H9 (cell line): ENCODE results near the gene IRAG1. TPM values are rescaled to one million over a fixed set of nuclear protein-coding genes. Genes with fewer than 3 reads are reported as not detected.
A peak's percentile ranks its signal among the peaks of the same experiment; 100 is the strongest.

Experiments
- DNase-seq: peaks from one replicate; pipeline ENCODE4 v3.0.0-alpha.2; 2017
- H2AFZ ChIP-seq: one replicate; pipeline ENCODE4 v1.6.1; 2013; ENCODE audit warnings: mild to moderate bottlenecking, low read length, control low read depth, moderate library complexity
- H2AK5ac ChIP-seq: 2 replicates; pipeline ENCODE4 v1.6.1; 2013; ENCODE audit warnings: low read length, control low read depth, mixed read lengths; ENCODE audit not compliant: insufficient read length
- H2BK120ac ChIP-seq: one replicate; pipeline ENCODE4 v1.6.1; 2013; ENCODE audit warnings: low read depth, mild to moderate bottlenecking, low read length, control low read depth, inconsistent platforms; ENCODE audit not compliant: poor library complexity, severe bottlenecking
- H2BK12ac ChIP-seq: 2 replicates; pipeline ENCODE4 v1.6.1; 2013; ENCODE audit warnings: low read length, control low read depth, mixed read lengths, low read depth; ENCODE audit not compliant: insufficient read length
- H2BK15ac ChIP-seq: 2 replicates; pipeline ENCODE4 v1.6.1; 2013; ENCODE audit warnings: low read depth, low read length, control low read depth
- H2BK20ac ChIP-seq: one replicate; pipeline ENCODE4 v1.6.1; 2013; ENCODE audit warnings: low read depth, mild to moderate bottlenecking, low read length, control low read depth, inconsistent platforms; ENCODE audit not compliant: poor library complexity, severe bottlenecking
- H2BK5ac ChIP-seq: 2 replicates; pipeline ENCODE4 v1.6.1; 2013; ENCODE audit warnings: low read length, control low read depth, mixed read lengths; ENCODE audit not compliant: insufficient read length
- H3K14ac ChIP-seq: 2 replicates; pipeline ENCODE4 v1.6.1; 2013; ENCODE audit warnings: low read length, control low read depth; ENCODE audit not compliant: insufficient read depth
- H3K18ac ChIP-seq: 2 replicates; pipeline ENCODE4 v1.6.1; 2013; ENCODE audit warnings: low read depth, mild to moderate bottlenecking, mixed read lengths, low read length, control low read depth; ENCODE audit not compliant: insufficient read length
- H3K23ac ChIP-seq: 2 replicates; pipeline ENCODE4 v1.6.1; 2013; ENCODE audit warnings: low read length, control low read depth, mixed read lengths, low read depth; ENCODE audit not compliant: insufficient read length
- H3K23me2 ChIP-seq: 2 replicates; pipeline ENCODE4 v1.6.1; 2013; ENCODE audit warnings: low read depth, mild to moderate bottlenecking, mixed read lengths, low read length, control low read depth; ENCODE audit not compliant: insufficient read length, poor library complexity, severe bottlenecking
- H3K27ac ChIP-seq: 2 replicates; pipeline ENCODE4 v1.5.1; 2013; ENCODE audit warnings: low read length, control low read depth, mixed read lengths, low read depth; ENCODE audit not compliant: insufficient read length
- H3K27me3 ChIP-seq: 2 replicates; pipeline ENCODE4 v1.6.1; 2013; ENCODE audit warnings: low read length, control low read depth, inconsistent platforms; ENCODE audit not compliant: insufficient read depth
- H3K4ac ChIP-seq: 2 replicates; pipeline ENCODE4 v1.6.1; 2013; ENCODE audit warnings: low read depth, mild to moderate bottlenecking, control low read depth, inconsistent platforms, low read length, moderate library complexity
- H3K4me1 ChIP-seq: 2 replicates; pipeline ENCODE4 v1.6.1; 2013; ENCODE audit warnings: low read length, control low read depth, inconsistent platforms; ENCODE audit not compliant: insufficient read depth
- H3K4me2 ChIP-seq: 2 replicates; pipeline ENCODE4 v1.6.1; 2013; ENCODE audit warnings: low read length, control low read depth, mixed read lengths; ENCODE audit not compliant: insufficient read length, insufficient read depth
- H3K56ac ChIP-seq: 2 replicates; pipeline ENCODE4 v1.6.1; 2013; ENCODE audit warnings: low read depth, mild to moderate bottlenecking, mixed read lengths, low read length, control low read depth; ENCODE audit not compliant: insufficient read length
- H3K79me1 ChIP-seq: 2 replicates; pipeline ENCODE4 v1.6.1; 2013; ENCODE audit warnings: low read depth, mild to moderate bottlenecking, moderate library complexity, low read length, control low read depth, inconsistent platforms; ENCODE audit not compliant: insufficient read depth, poor library complexity, severe bottlenecking
- H3K79me2 ChIP-seq: 2 replicates; pipeline ENCODE4 v1.6.1; 2013; ENCODE audit warnings: low read length, control low read depth, inconsistent platforms; ENCODE audit not compliant: insufficient read depth
- H3K9ac ChIP-seq: 2 replicates; pipeline ENCODE4 v1.6.1; 2013; ENCODE audit warnings: low read length, control low read depth, mixed read lengths; ENCODE audit not compliant: insufficient read length; ENCODE audit errors: extremely low read depth
- H3K9me3 ChIP-seq: one replicate; pipeline ENCODE4 v1.6.1; 2013; ENCODE audit warnings: low read depth, low read length, inconsistent platforms; ENCODE audit not compliant: control insufficient read depth
- H3T11ph ChIP-seq: one replicate; pipeline ENCODE4 v1.6.1; 2013; ENCODE audit warnings: mild to moderate bottlenecking, low read length, control low read depth, inconsistent platforms
- H4K20me1 ChIP-seq: one replicate; pipeline ENCODE4 v1.6.1; 2013; ENCODE audit not compliant: control insufficient read depth, insufficient read length, insufficient read depth
- H4K5ac ChIP-seq: 2 replicates; pipeline ENCODE4 v1.6.1; 2013; ENCODE audit warnings: low read depth, mild to moderate bottlenecking, mixed read lengths, low read length, control low read depth; ENCODE audit not compliant: insufficient read length
- H4K8ac ChIP-seq: replicated peaks from 2 replicates; pipeline ENCODE4 v1.6.1; 2013; ENCODE audit warnings: low read length, control low read depth, mixed read lengths, low read depth; ENCODE audit not compliant: insufficient read length
- H4K91ac ChIP-seq: 2 replicates; pipeline ENCODE4 v1.6.1; 2013; ENCODE audit warnings: low read depth, mild to moderate bottlenecking, moderate library complexity, mixed read lengths, low read length, control low read depth; ENCODE audit not compliant: insufficient read length
- H3K27ac Mint-ChIP-seq, 3 experiments: 2 replicates in 2 of 3; 3 replicates in 1 of 3; pipeline ENCODE4 v1.8.0; 2020 to 2021; ENCODE audit warnings: mixed read lengths in 3 of 3, mild to moderate bottlenecking in 1 of 3, moderate library complexity in 1 of 3
- H3K27me3 Mint-ChIP-seq: 2 replicates; pipeline ENCODE4 v1.8.0; 2021; ENCODE audit warnings: low read depth, mild to moderate bottlenecking, moderate library complexity, mixed read lengths
- H3K36me3 Mint-ChIP-seq, 3 experiments: 2 replicates in 2 of 3; 3 replicates in 1 of 3; pipeline ENCODE4 v1.8.0; 2020 to 2021; ENCODE audit warnings: low read depth in 3 of 3, mixed read lengths in 3 of 3; ENCODE audit not compliant: insufficient read depth in 1 of 3
- H3K4me1 Mint-ChIP-seq, 2 experiments: 2 replicates each; pipeline ENCODE4 v1.8.0; 2020; ENCODE audit warnings: mixed read lengths in 2 of 2
- H3K4me3 Mint-ChIP-seq, 2 experiments: 2 replicates in 1 of 2; 3 replicates in 1 of 2; pipeline ENCODE4 v1.8.0; 2020 to 2021; ENCODE audit warnings: mild to moderate bottlenecking in 2 of 2, mixed read lengths in 2 of 2, moderate library complexity in 1 of 2
- H3K9me3 Mint-ChIP-seq, 2 experiments: 2 replicates in 1 of 2; 3 replicates in 1 of 2; pipeline ENCODE4 v1.8.0; 2020; ENCODE audit warnings: mild to moderate bottlenecking in 2 of 2, mixed read lengths in 2 of 2, moderate library complexity in 1 of 2
- CTCF ChIP-seq: fragments of 200-600 bp; sonication (generic); conservative IDR thresholded peaks from 3 replicates; pipeline ENCODE4 v1.8.0; 2021; ENCODE audit warnings: antibody characterized with exemption, mild to moderate bottlenecking
- WGBS: extraction: QIAGEN DNeasy Blood & Tissue Kit; methylation state at CpG from one replicate; pipeline ENCODE4 v1.1.7; 2013; ENCODE audit warnings: missing lambda C conversion rate, low lambda C conversion rate, mixed read lengths; ENCODE audit not compliant: insufficient read length; ENCODE audit errors: extremely low coverage; 5-methylcytosine and 5-hydroxymethylcytosine counted together
- total RNA-seq: library from RNA; stranded (reverse); gene quantifications from 2 replicates; pipeline ENCODE4 v1.2.1, GENCODE V29; 2021

The IRAG1 gene
- total RNA-seq, 1 experiment from 2014 or later = 2.4 TPM

GRCh38 chr11:10657308-10658271, 36.0 kb downstream of the IRAG1 start:
- Mint-ChIP-seq H3K27ac (peak overlapping the region in 1 of 3 experiments; percentile 80; a peak in 3 of 7 replicates), H3K4me3 (no peak overlapping the region), H3K27me3 (no peaks in the 10 kb centered on the region), H3K36me3 (no peaks in the 10 kb centered on the region; a peak in 1 of 7 replicates), H3K4me1 (peaks cover 14 to 19% of the 10 kb centered on the region in 2 experiments), H3K9me3 (no peaks in the 10 kb centered on the region)
- Histone ChIP-seq H3K14ac (no peak overlapping the region), H3K27ac (no peak overlapping the region), H3K56ac (no peak overlapping the region), H4K91ac (no peak overlapping the region), H2AFZ (no peak overlapping the region), H4K20me1 (no peaks in the 10 kb centered on the region), H3K79me2 (no peaks in the 10 kb centered on the region), H3K4ac (no peak overlapping the region), H3K18ac (no peak overlapping the region), H2BK5ac (no peak overlapping the region), H3K23ac (no peak overlapping the region), H3K4me1 (no peaks in the 10 kb centered on the region), H3K27me3 (no peaks in the 10 kb centered on the region), H4K5ac (no peak overlapping the region), H2BK12ac (no peak overlapping the region), H2BK120ac (no peak overlapping the region), H3K23me2 (no peaks in the 10 kb centered on the region), H2BK15ac (no peak overlapping the region), H2BK20ac (no peak overlapping the region), H4K8ac (no peak overlapping the region), H3K79me1 (no peaks in the 10 kb centered on the region), H3K9ac (no peak overlapping the region), H3K4me2 (no peak overlapping the region), H3K9me3 (no peaks in the 10 kb centered on the region), H3T11ph (no peak overlapping the region), H2AK5ac (no peak overlapping the region)
- DNase-seq = no peak
- WGBS = no CpG with 5 or more reads among the region's 20 CpGs
- no peak for TF ChIP-seq CTCF
